Pancreas (tissue), 10 donors: ENCODE measurements around the gene GDF9. TPM values are rescaled to one million over a fixed set of nuclear protein-coding genes. Genes with fewer than 3 reads are reported as not detected.

Experiments used
- ATAC-seq, 4 donors: fragments of 200-7000 bp; cut with Tn5 transposase; one replicate each; pipeline versions ENCODE4 v1.8.0 to v1.9.1; 2020; ENCODE audit warnings: mild to moderate bottlenecking in 4 of 4, moderate library complexity in 4 of 4
- DNase-seq, 6 donors: peaks; one replicate each; pipeline ENCODE4 v3.0.0-alpha.2; 2020
- FAIRE-seq: peaks from 2 replicates; lab custom pipeline; 2012; peaks lifted over from hg19 to GRCh38; lab: Jason Lieb, UNC
- H3K27ac ChIP-seq, 4 donors: fragments of 200-600 bp; sonication (generic); 1 replicate in 3 of 4; 2 replicates in 1 of 4; pipeline versions ENCODE4 v1.5.0 to v1.8.0; 2020
- H3K27me3 ChIP-seq, 4 donors: fragments of 200-600 bp; one replicate each; pipeline ENCODE4 v1.8.0; 2021
- H3K36me3 ChIP-seq, 3 donors: fragments of 200-600 bp; sonication (generic) in 1 of 3; one replicate each; pipeline versions ENCODE4 v1.5.0 to v1.8.0; 2020 to 2021
- H3K4me1 ChIP-seq, 3 donors: fragments of 200-600 bp; one replicate each; pipeline ENCODE4 v1.8.0; 2021
- H3K4me3 ChIP-seq, 4 donors: fragments of 200-600 bp; sonication (generic) in 2 of 4; one replicate each; pipeline versions ENCODE4 v1.5.0 to v1.8.0; 2020 to 2021
- H3K9me3 ChIP-seq, 4 donors: fragments of 200-600 bp; one replicate each; pipeline ENCODE4 v1.8.0; 2021
- WGBS, 2 donors: extraction: QIAGEN DNeasy Blood & Tissue Kit; methylation state at CpG; one replicate each; pipeline ENCODE4 v1.1.7; 2013; 5-methylcytosine and 5-hydroxymethylcytosine counted together
- intact Hi-C, 3 donors: fragments of 100-400 bp; cut with DNase I; formaldehyde crosslinking; loops; one replicate each; pipeline versions ENCODE4 v1.11.1 to v1.14.2; 2022
- polyA plus RNA-seq, 2 donors: library from polyadenylated mRNA; stranded (reverse); fragments of 200-250 nt; gene quantifications; one replicate each; pipeline ENCODE4 v1.2.3, GENCODE V29; 2013
- total RNA-seq, 6 donors: library from RNA; stranded (reverse); fragmentation: NEBNext Ultra II Directional in 4 of 6; extraction: Animal tissue kit (Norgen Biotek cat#: 25700) in 4 of 6; gene quantifications; one replicate each; pipeline versions ENCODE4 v1.2.1 to v1.2.4, GENCODE V29; 2021 to 2023
- TF ChIP-seq, protein P1 (sequence below), 4 donors: fragments of 200-600 bp; sonication (generic) in 3 of 4; IDR thresholded peaks; one replicate each; pipeline versions ENCODE4 v1.5.0 to v1.8.0; 2021; ENCODE audit warnings: antibody characterized with exemption in 4 of 4
- donor health status: healthy with polysubstance abuse.
- donor health status: DM: no; HTN: no; CAD: no; lungs with moderate emphysema.
- donor health status: DM: no; HTN: no; CAD: no.
- donor health status: control.
- donor health status: control.
- donor health status: Bipolar disorder and iron deficiency.
- donor health status: DM: yes; HTN: yes; CAD: no.
- donor health status: DM: no; HTN: no; CAD: no.
- donor health status: DM: no; HTN: no; CAD: no.
- donor health status: DM: yes; HTN: yes; CAD: no.

The GDF9 gene
- total and polyA plus RNA-seq, 8 donors, result 0.19 to 1.1 (median 0.34) TPM

DNA sequence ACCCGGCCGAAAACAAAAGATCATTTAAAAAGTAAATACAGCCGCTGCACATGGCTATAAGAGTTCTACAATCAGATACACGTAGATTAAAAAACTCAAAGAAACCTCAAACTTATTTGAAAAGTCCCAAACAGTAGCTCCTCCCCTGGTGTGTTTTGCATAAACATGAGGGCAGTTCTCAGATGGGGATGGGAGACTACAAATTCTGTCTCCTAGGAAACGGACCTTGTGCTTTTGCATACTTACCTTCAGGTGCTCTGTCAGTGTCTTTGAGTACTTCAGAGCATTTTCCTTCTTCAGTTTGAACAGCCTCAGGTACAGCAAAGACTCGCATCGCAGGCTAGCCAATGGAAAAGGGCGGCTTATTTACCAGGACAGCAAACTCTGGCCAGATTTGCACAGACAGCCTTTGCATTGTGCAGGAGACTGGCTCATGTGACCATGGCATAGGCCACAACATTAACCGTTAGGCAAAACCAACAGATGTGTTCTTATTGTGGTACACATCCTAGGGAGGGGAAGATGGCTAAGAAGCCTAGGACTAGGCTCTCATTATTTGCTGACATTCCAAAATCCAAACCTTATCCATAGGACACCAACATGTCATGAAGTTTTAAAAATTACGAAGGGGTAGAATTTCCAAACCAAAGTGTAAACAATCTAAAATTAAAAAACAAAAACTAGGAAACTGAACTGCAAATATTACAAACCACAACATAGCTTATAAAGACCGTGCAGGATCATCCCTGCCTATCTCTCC is 20.0 kb upstream of the GDF9 start:
- FAIRE-seq (no peak), DNase-seq (no peak), ATAC-seq (no peak)
- Histone ChIP-seq H3K9me3 (no peaks in the 10 kb centered on the region), H3K4me3 (no peak overlapping the region), H3K27me3 (no peaks in the 10 kb centered on the region), H3K36me3 (peaks cover 0 to 70% (median 14%) of the 10 kb centered on the region in 3 donors), H3K27ac (no peak overlapping the region), H3K4me1 (no peaks in the 10 kb centered on the region)
- 90 to 93% methylated on average over 11 of the region's 11 CpGs for WGBS, 2 donors
- intact Hi-C loops, result loop anchor here in 1 of 3 donors (10.0 kb wide), 1 partner anchor 61 kb away; no protein-coding TSS in a partner anchor
- TF ChIP-seq, protein P1, sequence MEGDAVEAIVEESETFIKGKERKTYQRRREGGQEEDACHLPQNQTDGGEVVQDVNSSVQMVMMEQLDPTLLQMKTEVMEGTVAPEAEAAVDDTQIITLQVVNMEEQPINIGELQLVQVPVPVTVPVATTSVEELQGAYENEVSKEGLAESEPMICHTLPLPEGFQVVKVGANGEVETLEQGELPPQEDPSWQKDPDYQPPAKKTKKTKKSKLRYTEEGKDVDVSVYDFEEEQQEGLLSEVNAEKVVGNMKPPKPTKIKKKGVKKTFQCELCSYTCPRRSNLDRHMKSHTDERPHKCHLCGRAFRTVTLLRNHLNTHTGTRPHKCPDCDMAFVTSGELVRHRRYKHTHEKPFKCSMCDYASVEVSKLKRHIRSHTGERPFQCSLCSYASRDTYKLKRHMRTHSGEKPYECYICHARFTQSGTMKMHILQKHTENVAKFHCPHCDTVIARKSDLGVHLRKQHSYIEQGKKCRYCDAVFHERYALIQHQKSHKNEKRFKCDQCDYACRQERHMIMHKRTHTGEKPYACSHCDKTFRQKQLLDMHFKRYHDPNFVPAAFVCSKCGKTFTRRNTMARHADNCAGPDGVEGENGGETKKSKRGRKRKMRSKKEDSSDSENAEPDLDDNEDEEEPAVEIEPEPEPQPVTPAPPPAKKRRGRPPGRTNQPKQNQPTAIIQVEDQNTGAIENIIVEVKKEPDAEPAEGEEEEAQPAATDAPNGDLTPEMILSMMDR (IDR thresholded peaks at IDR 0.05), result no peak

DNA sequence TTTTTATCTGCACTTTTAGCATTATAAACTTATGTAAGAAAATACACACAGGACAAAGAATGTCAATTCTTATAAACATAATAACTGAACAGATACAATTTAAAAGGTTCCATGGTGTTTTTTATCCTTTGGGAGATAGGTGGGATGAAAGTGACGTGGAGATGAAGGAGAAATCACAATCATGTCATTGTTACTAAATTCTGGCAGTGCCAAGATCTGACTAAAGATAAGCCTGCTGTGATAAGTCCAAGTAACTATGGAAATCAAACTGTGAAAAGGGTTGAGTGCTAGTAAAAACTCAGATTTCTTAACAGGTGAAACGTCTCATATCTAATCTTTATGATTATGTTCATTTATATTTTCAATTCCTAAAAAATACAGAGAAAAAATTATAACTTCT is 18.3 kb upstream of the GDF9 start:
- 38 to 43% methylated on average over 2 of the region's 2 CpGs for WGBS, 2 donors
- Histone ChIP-seq H3K36me3 (peaks cover 0 to 69% (median 19%) of the 10 kb centered on the region in 3 donors), H3K27me3 (no peaks in the 10 kb centered on the region), H3K4me1 (no peaks in the 10 kb centered on the region), H3K27ac (no peak overlapping the region), H3K9me3 (no peaks in the 10 kb centered on the region), H3K4me3 (no peak overlapping the region)
- FAIRE-seq (no peak), ATAC-seq (no peak), DNase-seq (no peak)
- TF ChIP-seq, protein P1 (IDR thresholded peaks at IDR 0.05), result no peak
- intact Hi-C loops, result loop anchor here in 1 of 3 donors (10.0 kb wide), 1 partner anchor 60 kb away; no protein-coding TSS in a partner anchor

DNA sequence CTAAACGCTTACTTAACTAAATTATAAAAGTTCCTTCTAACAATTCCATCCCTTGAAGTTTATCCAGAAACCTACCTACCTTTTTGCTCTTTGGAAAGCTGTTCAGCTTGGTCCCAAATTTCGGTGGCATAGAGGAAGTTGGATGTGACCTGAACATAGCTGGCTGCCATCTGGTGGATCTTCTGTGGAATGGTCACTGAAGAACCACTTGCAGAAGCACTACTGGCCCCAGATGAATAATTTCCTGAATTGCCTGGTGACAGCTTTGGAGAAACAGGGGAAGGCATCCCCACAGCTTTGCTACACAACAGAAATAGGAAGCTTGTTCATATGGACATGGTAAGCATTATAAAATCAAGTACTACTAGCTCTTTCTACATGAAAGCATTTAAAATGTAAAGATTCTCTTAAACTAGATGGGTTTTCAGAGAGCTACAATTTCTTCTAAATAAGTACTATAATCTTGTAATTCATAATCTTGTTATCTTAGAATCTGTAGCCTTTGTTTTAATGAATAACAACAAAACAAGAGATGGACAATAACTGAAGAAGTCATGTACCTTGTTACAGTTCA is 17.1 kb upstream of the GDF9 start:
- no peak overlapping the region for H3K4me3 ChIP-seq
- peak; percentile 34 for FAIRE-seq
- peak; percentile 83 to 97 (median 96) for ATAC-seq
- intact Hi-C loops, result loop anchor here in 1 of 3 donors (10.0 kb wide), 1 partner anchor 59 kb away; no protein-coding TSS in a partner anchor
- no peaks in the 10 kb centered on the region for H3K9me3 ChIP-seq
- DNase-seq, result peak in 3 of 6 donors; percentile 43 to 56 (median 44)
- no peaks in the 10 kb centered on the region for H3K4me1 ChIP-seq
- TF ChIP-seq, protein P1 (IDR thresholded peaks at IDR 0.05), result peak; percentile 8 to 56 (median 45)
- no peak overlapping the region for H3K27ac ChIP-seq
- H3K27me3 ChIP-seq, result no peaks in the 10 kb centered on the region
- H3K36me3 ChIP-seq, result peaks cover 0 to 66% (median 15%) of the 10 kb centered on the region in 3 donors
- 10 to 18% methylated on average over 2 of the region's 2 CpGs for WGBS, 2 donors

DNA sequence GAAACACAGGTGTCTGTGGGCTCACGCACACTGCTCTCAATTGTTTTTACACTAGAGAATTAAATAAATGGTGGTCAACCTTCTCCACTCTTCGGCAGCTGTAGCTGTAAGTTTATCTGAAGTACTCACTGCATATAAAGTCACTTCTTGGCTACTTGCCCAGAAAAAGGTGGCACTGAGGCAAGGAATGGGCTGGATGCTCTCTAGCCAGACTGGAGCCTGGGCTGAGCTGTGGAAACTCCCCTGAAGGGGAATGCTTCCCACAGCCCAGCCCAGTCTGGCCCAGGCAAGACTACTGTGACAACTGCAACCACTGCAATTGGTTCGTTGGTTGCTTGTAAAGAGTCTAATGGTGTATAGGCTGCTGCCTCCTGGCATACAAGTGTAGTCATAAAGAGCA is 11.7 kb upstream of the GDF9 start:
- H3K36me3 ChIP-seq, result peaks cover 0 to 45% (median 5%) of the 10 kb centered on the region in 3 donors
- intact Hi-C loops, result no loop called here
- H3K9me3 ChIP-seq, result no peaks in the 10 kb centered on the region
- FAIRE-seq (no peak), DNase-seq (no peak), ATAC-seq (peak in 2 of 4 donors; percentile 15 to 51)
- H3K4me1 ChIP-seq, result peaks cover 2 to 8% (median 3%) of the 10 kb centered on the region in 3 donors
- H3K27me3 ChIP-seq, result no peaks in the 10 kb centered on the region
- 64 to 67% methylated on average over 3 of the region's 3 CpGs for WGBS, 2 donors
- TF ChIP-seq, protein P1 (IDR thresholded peaks at IDR 0.05), result no peak
- H3K27ac ChIP-seq, result no peak overlapping the region
- no peak overlapping the region for H3K4me3 ChIP-seq
